ENCODE measurements around the gene ELP6.

Gene ELP6

GRCh38 chr3:47540281-47540680 lies 26.8 kb upstream of the ELP6 start:
- TF ChIP-seq PPARA (CRISPR knock-in tag; IDR thresholded peaks at IDR 0.05; ENCODE audit: borderline replicate concordance) = no peak
- no peak for TF ChIP-seq ESRRG (CRISPR knock-in tag; IDR thresholded peaks at IDR 0.05)
- TF ChIP-seq TCF4 (CRISPR knock-in tag; IDR thresholded peaks at IDR 0.05; ENCODE audit: borderline replicate concordance) = no peak
- TF ChIP-seq, protein P1, sequence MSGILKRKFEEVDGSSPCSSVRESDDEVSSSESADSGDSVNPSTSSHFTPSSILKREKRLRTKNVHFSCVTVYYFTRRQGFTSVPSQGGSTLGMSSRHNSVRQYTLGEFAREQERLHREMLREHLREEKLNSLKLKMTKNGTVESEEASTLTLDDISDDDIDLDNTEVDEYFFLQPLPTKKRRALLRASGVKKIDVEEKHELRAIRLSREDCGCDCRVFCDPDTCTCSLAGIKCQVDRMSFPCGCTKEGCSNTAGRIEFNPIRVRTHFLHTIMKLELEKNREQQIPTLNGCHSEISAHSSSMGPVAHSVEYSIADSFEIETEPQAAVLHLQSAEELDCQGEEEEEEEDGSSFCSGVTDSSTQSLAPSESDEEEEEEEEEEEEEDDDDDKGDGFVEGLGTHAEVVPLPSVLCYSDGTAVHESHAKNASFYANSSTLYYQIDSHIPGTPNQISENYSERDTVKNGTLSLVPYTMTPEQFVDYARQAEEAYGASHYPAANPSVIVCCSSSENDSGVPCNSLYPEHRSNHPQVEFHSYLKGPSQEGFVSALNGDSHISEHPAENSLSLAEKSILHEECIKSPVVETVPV (CRISPR knock-in tag; IDR thresholded peaks at IDR 0.05) = no peak
- no peak for TF ChIP-seq OSR1 (CRISPR knock-in tag; IDR thresholded peaks at IDR 0.05)
- no peak for TF ChIP-seq SNAI2 (CRISPR knock-in tag; IDR thresholded peaks at IDR 0.05)
- no peak for TF ChIP-seq GLIS3 (CRISPR knock-in tag; IDR thresholded peaks at IDR 0.05)
- TF ChIP-seq ZNF70 (CRISPR knock-in tag; IDR thresholded peaks at IDR 0.05) = no peak
- no peak for TF ChIP-seq CSDC2 (CRISPR knock-in tag; IDR thresholded peaks at IDR 0.05)
- TF ChIP-seq ISL1 (CRISPR knock-in tag; IDR thresholded peaks at IDR 0.05) = no peak
- TF ChIP-seq CREB5 (CRISPR knock-in tag; IDR thresholded peaks at IDR 0.05; ENCODE audit: low read depth) = no peak
- no peak for TF ChIP-seq ZFP30 (CRISPR knock-in tag; IDR thresholded peaks at IDR 0.05)
- TF ChIP-seq PATZ1 (CRISPR knock-in tag; IDR thresholded peaks at IDR 0.05; ENCODE audit: borderline replicate concordance) = no peak
- TF ChIP-seq, protein P2, sequence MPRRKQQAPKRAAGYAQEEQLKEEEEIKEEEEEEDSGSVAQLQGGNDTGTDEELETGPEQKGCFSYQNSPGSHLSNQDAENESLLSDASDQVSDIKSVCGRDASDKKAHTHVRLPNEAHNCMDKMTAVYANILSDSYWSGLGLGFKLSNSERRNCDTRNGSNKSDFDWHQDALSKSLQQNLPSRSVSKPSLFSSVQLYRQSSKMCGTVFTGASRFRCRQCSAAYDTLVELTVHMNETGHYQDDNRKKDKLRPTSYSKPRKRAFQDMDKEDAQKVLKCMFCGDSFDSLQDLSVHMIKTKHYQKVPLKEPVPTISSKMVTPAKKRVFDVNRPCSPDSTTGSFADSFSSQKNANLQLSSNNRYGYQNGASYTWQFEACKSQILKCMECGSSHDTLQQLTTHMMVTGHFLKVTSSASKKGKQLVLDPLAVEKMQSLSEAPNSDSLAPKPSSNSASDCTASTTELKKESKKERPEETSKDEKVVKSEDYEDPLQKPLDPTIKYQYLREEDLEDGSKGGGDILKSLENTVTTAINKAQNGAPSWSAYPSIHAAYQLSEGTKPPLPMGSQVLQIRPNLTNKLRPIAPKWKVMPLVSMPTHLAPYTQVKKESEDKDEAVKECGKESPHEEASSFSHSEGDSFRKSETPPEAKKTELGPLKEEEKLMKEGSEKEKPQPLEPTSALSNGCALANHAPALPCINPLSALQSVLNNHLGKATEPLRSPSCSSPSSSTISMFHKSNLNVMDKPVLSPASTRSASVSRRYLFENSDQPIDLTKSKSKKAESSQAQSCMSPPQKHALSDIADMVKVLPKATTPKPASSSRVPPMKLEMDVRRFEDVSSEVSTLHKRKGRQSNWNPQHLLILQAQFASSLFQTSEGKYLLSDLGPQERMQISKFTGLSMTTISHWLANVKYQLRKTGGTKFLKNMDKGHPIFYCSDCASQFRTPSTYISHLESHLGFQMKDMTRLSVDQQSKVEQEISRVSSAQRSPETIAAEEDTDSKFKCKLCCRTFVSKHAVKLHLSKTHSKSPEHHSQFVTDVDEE (CRISPR knock-in tag; IDR thresholded peaks at IDR 0.05) = no peak
- no peak for TF ChIP-seq BACH2 (CRISPR knock-in tag; IDR thresholded peaks at IDR 0.05; ENCODE audit: borderline replicate concordance)
- no peak for TF ChIP-seq TOX (CRISPR knock-in tag; IDR thresholded peaks at IDR 0.05; ENCODE audit: borderline replicate concordance)
- TF ChIP-seq RARB (CRISPR knock-in tag; IDR thresholded peaks at IDR 0.05) = no peak
- no peak for TF ChIP-seq ZC3H10 (CRISPR knock-in tag; IDR thresholded peaks at IDR 0.05)
- TF ChIP-seq, protein P3, sequence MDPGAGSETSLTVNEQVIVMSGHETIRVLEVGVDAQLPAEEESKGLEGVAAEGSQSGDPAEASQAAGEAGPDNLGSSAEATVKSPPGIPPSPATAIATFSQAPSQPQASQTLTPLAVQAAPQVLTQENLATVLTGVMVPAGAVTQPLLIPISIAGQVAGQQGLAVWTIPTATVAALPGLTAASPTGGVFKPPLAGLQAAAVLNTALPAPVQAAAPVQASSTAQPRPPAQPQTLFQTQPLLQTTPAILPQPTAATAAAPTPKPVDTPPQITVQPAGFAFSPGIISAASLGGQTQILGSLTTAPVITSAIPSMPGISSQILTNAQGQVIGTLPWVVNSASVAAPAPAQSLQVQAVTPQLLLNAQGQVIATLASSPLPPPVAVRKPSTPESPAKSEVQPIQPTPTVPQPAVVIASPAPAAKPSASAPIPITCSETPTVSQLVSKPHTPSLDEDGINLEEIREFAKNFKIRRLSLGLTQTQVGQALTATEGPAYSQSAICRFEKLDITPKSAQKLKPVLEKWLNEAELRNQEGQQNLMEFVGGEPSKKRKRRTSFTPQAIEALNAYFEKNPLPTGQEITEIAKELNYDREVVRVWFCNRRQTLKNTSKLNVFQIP (CRISPR knock-in tag; IDR thresholded peaks at IDR 0.05; ENCODE audit: borderline replicate concordance, low read depth) = no peak
- no peak for TF ChIP-seq ZFP3 (CRISPR knock-in tag; IDR thresholded peaks at IDR 0.05)
- ATAC-seq = no peak

DNA sequence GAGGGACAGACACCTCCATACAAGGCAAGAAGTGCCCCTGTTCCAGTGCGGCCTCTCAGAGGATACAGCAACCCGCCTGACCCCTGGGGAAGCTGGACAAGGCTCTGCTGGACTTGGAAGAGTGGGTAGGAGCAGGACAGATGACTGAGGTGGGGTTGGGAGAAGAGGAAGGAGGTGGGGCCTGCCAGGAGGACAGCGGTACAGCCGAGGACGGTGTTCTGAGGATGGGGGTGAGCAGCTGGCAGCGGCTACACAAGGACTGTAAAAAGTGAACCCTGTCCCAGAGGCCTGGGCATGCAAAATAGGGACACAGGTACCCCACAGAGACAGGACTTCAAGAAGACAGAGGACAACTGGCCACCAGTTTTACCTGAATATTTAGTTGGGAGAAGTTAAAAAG lies 23.5 kb upstream of the ELP6 start:
- TF ChIP-seq OSR1 (CRISPR knock-in tag; IDR thresholded peaks at IDR 0.05) = no peak
- TF ChIP-seq SNAI2 (CRISPR knock-in tag; IDR thresholded peaks at IDR 0.05) = no peak
- no peak for TF ChIP-seq ZFP3 (CRISPR knock-in tag; IDR thresholded peaks at IDR 0.05)
- TF ChIP-seq ZNF70 (CRISPR knock-in tag; IDR thresholded peaks at IDR 0.05) = no peak

GRCh38 chr3:47536221-47536891 lies 22.8 kb upstream of the ELP6 start:
- TF ChIP-seq, protein P1 (CRISPR knock-in tag; IDR thresholded peaks at IDR 0.05) = no peak
- TF ChIP-seq, protein P2 (CRISPR knock-in tag; IDR thresholded peaks at IDR 0.05) = no peak
- no peak for ATAC-seq

More for the DNA sequence above, 23.5 kb upstream of the ELP6 start:
- no peak for ATAC-seq
